Limb (tissue), 2 donors: Measurements from ENCODE around the gene HIPK2.

Experiments used
- DNase-seq, 2 donors: peaks; one replicate each; pipeline ENCODE4 v3.0.0-alpha.2; 2016; ENCODE audit errors: extremely low spot score in 2 of 2

HIPK2 gene

DNA sequence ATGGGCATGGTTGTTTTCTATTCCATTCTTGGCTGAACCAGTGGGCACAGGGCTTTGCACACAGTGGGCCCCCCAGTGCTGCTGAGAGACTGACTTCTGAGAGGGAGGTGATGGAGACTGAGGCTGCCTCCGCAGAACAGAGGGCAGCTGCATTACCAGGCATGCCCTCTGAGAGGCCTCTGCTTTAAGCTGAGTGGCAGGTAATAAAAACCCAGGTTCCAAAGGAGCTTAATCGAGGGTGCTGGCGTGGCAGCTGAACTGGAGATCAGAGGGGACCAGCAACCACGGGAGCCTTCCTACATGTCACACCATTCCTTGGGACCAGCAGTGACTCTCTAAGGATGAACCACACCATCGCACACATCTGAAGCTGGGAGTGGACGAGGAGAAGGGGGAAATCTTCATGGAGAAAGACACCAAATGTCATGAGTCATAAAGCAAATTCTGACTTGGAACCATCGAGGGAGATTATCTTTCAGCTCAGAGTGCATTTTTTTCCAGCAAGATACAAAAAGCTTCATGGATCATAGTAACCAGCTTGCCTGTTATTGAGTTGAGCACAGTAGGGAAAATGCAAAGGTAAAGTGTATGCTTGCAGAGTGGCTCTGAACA lies 24.6 kb downstream of the HIPK2 start:
- DNase-seq, result no peak

DNA sequence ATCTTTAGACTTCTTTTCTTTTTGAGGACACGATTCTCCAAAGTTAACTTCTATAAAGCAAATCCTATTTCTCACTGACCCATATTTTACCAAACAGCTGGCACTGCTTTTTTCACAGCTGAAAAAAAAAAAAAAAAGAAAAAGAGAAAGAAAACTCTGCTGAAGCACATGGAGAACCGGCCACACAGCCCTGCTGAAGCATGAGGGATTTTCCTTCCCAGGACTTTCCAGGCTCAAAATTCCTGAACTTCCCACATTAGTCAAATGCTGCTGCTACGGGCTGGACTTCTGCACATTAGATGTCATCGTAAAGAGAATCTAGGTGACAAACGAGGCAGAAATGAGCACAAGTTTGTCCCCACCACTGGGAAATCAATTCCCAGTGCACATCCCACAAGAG lies 25.2 kb downstream of the HIPK2 start:
- DNase-seq, result no peak

DNA sequence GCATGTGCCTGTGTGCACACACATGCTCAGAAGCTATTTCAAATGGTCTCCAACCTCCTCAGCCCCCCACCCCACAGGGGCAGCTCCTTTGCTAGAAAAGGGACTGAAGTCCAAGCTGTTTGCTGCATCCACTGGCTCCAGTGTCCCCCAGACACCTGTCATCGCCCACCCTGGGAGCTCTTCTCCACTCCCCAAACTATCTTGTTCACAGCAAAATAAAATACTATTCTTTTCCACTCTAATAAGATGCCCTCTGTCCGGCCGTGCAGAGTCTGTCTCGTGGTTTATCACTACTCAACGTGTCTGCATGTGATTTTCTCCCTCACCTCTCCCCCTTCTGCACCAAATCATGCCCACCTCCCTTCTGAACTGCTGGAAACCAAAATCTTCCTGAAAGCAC lies 25.6 kb downstream of the HIPK2 start:
- DNase-seq, result no peak

DNA sequence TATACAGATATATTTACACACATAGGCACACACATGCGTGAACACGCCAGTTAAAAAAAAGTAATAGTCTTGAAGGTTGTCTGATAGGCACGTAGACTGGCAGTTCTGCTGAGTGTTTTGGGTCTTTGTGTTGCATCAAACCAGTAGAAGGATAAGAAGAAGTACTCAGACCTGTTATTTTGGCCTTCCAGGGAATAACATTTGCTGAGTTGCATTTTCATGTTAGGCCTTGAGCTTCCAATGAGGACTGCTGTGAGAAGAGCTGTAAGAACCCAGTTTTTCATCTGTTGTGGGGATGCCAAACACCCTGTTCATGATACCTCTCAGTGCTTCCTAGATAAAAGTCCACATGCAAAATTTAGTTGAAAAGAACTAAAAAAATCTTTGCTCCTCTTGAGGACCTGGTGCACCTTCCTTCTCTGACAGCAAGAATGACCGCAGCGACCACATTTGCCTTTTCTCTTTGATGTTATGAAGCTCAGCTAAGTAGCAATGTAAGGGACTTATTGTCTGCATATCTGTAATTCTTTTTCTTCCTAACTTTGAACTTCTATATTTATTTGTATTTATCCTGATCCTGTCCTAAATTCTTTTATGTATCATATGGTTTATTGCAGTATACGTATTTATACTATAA lies 27.2 kb downstream of the HIPK2 start:
- DNase-seq, result peak in 1 of 2 donors; percentile 0

DNA sequence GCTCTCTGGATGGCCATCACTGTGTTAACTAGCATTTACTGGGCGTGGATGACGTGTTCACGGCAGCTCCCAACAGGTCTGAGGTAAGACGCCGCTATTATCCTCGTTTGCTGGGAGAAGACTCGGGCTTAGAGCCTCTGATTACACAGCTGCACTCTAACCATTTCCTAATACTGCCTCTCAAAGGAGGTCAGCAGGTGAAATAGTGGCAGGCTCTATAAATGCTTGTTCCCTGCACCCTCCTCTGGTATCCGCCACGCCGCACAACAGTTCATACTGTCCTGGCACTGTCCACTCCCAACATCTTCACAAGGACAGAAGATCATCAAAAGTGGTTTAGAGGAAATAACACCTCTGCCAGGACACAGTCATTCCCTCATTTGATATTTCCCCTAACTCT lies 28.3 kb downstream of the HIPK2 start:
- DNase-seq, result no peak

DNA sequence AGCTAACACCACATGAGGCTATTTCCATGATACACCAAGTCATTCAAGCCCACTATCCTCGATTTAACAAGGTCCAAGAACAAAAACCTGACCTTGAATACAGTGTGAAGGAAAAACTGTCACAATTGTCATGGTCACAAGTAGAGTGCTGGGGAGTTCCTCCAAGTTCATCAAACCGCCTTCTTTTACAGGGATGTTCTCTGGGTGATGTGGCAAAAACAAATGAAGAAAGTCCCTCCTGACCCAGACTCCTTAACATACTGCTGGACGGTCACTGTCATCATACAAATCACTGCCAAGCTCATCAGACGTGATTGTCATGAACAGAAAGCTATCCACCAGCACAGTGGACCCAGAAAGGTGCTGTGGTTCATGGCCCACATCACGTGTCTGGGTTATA lies 28.9 kb downstream of the HIPK2 start:
- no peak for DNase-seq

DNA sequence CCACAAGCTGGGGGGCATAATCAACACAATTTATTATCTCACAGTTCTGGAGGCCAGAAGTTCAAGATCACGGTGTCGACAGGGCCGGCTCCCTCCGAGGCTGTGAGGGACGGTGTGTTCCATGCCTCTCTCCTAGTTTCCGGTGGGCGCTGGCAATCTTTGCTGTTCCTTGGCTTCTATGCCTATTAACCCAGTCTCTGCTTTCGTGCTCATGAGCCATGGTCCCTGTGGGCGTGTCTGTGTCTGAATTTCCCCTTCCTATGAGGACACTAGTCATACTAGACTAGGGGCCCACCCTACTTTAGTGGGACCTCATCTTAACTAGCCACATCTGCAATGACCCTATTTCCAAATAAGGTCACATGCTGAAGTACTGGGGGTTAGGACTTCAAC lies 29.4 kb downstream of the HIPK2 start:
- no peak for DNase-seq

DNA sequence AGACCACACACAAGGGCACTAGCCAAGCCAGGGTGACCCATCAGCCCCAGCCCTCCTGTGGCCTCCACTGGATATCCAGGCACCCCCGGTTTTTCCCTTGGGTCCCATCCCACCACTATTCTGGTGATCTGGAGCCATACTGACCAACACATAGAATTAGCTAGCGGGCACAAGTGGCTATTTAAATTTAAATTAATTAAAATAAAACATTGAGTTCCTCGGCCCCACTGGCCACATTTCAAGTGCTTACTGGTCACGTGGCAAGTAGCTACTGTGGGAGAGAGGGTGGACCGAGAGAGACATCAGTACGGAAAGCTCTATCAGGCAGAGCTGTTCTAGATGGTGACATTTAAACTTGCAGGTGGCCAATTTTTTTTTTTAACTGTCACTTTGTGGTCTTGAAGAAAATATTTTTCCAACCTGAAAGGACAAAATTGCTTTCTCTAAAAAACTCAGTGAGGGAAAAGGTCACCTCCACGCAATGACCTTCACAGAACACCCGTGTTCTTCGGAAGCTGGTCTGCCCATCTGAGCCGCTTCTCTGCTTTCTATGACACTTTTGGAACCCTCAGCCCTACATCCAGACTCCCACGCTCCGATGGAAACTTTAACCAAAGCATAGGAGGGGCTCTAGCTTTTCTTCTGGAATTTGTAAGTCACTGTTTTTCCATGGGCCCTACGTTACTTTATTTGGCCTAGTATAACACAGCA lies 30.0 kb downstream of the HIPK2 start:
- DNase-seq, result no peak

DNA sequence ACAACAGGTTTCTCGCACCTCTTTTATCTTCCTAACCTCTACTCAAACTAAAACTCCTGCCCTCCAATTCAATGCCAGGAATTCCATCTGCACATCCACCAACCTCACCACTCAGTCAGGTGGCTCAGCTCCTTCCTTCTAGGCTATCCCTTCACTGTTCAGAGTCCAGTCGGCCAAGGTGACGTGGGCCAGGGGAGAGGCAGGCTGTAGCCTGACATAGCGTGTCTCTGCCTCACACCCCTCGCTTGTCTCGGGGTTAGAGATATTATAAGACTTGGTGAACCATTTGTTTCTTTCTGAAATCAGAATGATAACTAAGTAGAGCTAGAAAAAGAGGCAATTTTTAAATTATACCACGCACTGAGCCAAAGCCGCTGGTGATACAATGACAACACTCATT lies 31.1 kb downstream of the HIPK2 start:
- no peak for DNase-seq

DNA sequence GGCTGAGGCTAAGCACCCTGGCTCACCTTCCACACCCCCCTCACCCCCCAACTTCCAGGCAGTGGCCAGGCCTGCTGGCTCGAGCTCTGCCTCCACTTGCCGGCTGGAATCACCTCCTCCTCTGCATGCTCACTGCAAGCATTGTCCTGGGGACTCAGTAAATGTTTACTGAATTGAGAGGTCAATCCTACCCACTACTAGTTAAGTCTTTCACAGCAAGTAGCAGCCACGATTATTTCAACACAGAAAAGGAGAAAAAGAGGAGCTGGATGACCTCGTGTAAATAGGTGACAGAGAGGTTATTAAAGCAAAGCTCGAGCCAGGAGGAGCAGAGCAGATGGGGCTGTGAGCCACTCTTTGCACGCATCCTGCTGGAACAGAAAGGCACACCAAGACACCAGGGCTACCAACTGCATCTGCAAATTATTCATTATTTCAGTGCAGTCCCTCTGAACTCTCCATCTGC lies 32.1 kb downstream of the HIPK2 start:
- DNase-seq, result no peak

DNA sequence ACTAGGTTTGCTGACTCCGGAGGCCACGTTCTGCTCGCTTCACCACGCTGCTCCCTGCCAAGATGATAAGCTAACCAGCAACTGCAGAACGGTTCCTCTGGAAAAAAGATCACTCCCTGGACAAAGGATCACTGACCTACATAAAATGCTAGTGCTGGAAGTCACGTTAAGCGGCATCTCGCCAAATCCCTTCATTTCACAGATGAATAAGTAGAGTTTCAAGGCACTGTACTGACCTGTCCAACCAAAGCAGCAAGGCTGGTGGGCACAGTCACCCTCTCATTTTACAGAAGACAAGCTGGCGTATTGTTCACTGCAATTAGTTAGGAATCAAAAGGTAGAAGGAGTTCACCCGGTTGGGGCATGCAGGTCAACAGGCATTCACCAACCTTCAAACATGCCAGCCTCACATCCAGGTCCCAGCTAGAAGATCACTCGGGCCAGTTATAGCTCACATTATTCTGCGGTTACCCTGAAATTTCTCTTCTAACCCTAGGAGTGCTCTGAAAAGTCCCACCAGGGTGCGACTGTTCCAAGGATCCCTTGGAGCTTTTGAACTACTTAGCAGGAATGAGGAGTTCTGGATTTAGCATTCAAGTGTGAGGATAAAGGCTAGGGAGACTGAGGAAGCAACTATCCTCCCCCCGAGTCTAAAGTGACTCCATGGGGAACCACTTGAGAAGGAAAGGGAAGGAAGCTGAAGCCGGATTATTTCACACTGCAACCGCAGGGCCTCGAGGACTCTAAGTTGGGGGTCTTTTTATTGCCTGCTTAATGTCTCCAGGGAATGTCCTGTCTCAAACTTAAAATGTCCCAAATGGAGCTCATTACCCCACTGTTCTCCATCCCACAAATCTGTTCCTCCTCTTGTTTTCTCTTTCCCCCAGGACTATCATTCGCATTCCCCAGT lies 32.8 kb downstream of the HIPK2 start:
- DNase-seq, result no peak

DNA sequence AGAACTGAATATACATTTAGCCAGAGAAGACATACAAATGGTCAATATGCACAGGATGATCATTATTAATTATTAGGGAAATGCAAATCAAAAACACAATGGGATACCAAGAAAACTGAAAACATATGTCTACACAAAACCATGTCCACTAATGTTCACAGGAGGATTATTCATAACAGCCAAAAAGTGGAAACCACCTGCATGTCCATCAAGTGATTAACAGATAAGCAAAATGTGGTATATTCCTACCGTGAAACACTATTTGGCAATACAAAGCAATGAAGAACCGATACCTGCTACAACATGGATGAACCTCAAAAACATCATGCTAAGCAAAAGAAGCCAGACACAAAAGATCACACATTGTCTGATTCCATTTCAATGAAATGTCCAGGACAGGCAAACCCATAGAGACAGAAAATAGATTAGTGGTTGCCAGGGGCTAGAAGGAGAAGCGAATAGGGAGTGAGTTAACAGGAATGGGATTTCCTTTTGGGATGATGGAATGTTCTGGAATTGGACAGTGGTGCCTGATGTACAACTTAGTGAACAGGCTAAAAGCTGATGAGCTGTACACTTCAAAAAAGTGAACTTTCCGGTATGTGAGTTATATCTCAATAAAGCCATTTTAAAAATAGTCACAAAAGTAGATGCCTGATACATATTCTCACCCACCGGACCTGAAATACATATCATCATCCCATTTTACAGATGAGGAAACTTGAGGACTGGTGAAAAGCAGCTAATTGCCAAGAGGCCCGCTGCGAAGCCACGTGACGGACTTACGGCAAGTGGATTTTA lies 33.6 kb downstream of the HIPK2 start:
- DNase-seq, result no peak

DNA sequence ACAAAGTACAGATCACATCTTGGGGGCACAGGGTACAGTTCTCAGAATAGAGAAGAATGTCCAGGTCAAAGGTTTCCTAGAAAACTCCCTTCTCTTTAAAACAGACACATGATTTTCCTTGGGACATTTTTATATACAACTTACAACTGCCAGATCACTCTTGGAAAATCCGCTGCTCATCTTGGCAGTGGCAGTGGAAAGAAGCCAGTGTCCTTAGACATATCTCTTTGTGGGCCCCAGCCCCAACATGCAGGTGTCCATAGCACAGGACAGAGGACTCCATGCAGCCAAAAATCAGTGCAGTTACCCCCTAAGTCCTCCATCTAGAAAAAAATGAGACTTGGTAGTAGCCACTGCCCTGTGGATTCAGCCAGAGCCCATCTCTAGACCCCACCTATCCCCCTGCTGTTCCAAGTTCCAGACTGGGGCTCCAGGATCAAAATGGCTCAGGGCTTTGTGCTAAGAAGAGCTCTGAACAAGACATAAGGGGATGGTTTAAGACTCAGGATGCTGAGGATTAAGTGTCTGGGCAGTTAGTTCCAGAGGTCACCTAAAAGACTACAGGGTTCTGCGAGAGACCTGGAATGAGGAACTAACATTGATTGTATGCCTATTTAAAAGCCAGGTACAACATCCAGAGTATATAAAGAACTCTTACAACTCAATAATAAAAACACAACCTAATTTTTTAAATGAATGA lies 34.4 kb downstream of the HIPK2 start:
- no peak for DNase-seq

DNA sequence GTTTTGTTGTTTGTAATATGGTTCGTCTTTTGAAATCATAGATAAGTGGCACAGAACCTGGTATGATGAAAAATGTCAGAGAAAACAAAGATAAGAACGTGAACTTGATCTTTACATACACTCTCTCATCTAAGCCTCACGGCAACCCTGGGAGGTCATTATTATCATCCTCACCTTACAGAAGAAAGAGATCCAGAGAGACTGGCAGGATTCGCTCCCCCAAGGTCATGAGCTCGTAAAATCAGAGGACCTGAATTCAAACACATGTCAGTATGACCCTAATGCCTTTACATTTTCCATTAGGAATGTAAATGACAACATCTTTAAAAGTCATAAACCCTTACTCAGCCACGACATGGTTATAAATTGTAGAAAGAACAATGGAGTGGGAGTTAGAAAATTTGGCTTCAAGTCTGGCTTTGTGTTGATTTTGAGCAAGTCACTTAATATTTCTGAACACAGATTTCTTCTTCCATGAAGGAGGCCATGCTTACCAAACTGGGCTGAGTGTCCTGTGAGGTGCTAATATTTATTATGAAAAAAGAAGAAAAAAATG lies 35.9 kb downstream of the HIPK2 start:
- DNase-seq, result no peak

DNA sequence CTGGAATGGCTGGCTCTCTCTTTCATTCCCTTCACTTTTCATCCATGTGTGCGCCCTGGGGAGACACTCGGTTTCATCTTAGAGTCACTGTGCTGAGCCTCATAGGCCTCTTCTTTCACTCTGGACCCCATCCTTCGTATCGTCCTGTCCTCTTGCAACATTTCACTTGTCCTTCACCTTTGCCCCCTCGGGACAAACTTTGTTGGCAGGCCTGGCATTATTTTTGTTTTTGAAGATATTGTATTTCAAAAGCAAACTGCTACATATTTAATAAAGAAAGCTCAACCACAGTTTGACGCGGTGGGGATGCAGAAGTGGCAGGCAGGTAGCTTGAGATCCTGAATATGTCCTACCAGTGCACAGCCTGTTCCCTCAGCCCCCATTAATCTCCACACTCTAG lies 36.6 kb downstream of the HIPK2 start:
- DNase-seq, result no peak

DNA sequence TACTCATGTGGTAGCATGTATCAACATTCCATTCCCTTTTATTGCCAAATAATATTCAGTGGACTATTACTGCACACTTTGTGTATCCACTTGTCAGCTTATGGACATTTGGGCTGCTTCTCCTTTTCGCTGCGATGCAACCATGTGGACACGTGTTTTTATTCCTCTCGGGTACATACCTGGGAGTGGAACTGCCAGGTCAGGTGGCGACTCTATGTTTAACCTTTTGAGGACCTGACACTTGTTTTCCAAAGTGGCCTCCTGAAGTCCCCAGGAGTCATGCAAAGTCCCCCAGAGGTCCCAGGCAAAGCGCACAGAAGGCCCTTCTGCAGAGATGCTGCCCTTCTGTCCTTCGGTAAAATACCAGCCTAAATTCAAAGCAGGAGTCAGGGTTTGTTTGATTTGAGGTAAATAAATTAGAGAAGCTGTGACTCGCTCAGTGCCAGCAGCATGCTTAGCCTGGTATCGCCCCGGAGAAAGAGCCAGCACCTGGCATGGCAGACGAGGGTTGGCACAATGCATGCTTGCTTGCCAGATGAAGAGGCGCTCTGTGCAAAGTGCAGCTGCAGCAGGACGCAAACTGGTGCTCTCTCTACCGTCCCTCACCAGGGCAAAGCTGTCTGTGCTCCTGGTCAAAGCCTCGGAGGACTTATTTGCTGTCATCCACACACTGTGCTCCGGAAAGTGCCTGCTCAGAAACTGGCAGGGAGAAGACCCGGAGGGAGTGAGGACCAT lies 37.8 kb downstream of the HIPK2 start:
- DNase-seq, result no peak

DNA sequence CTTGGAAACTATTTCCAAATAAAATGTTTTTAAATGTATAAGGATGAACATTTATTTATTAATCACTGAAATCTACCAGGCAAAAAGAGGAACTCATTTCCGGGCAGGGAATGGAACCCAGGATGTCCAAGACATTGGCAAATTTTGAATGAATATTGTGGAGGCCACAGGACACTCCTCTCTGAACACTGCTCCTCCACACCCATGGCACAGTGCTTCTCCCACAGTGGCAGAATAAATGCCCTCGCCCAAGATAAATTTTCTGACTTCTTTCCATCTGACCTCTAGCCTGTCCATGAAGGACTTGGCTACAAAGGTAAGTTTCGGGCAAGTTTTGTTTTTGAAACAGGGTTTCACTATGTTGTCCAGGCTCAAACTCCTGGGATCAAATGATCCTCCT lies 39.0 kb downstream of the HIPK2 start:
- DNase-seq, result no peak

DNA sequence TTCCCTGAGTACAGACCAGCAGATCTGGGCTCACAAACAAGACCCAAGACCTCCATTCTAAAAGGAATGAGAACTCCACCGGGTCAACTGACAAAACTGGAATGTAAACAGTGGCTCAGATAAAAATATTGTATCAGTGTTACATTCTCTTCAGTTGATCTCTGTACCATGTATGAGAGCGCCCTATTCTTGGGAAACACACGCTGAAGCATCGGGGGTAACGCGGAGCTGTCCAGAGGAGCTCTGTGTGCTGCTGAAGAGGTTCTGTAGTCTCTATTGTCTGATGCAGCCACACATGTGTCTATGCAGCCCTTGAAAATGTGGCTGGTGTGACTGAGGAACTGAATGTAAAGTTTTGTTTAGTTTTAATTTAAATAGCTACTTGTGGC lies 39.7 kb downstream of the HIPK2 start:
- no peak for DNase-seq
